Measurements from ENCODE around the gene LHPP.

DNA sequence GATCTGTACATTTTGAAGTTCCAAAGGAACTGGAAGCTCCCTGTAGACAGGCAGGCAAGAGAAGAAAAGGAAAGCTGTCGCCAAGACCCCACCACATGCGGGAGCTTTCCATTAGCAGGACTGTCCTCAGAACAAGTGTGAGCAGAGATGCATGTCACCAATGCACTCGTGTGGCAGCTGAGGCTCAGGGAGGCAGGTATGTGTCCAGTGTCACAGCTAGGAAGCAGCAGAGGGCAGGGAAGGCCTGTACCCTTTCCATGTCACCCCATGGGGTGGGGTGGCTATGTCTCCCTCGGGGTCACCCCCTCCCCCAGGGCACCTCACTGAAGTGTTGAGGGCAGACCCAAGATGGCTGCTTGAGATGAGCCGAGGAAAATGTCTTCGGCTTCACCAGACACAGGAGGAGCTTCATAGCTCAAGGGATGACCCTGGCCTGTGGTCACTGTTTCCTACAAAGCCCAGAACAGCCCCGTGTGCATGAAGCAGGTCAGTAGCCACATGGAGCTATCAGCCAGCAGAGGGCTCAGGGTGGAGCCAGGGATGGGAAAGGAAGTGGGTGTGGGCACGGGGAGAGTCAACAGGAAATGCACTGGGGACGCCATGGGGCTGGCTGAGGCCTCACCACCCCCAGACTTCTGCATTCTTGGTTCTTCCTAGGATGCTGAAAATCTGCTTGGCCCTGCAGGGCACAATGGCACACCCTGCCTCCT, 186.0 kb downstream of the LHPP start:
- TF ChIP-seq GATA2 (IDR thresholded peaks at IDR 0.05; ENCODE audit: low read depth, low read length) (no peak), GATA3 (IDR thresholded peaks at IDR 0.05; ENCODE audit: low read depth, low read length) (no peak)

All from SH-SY5Y (cell line).